Measurements from ENCODE around the gene IGSF21.

The IGSF21 gene

DNA sequence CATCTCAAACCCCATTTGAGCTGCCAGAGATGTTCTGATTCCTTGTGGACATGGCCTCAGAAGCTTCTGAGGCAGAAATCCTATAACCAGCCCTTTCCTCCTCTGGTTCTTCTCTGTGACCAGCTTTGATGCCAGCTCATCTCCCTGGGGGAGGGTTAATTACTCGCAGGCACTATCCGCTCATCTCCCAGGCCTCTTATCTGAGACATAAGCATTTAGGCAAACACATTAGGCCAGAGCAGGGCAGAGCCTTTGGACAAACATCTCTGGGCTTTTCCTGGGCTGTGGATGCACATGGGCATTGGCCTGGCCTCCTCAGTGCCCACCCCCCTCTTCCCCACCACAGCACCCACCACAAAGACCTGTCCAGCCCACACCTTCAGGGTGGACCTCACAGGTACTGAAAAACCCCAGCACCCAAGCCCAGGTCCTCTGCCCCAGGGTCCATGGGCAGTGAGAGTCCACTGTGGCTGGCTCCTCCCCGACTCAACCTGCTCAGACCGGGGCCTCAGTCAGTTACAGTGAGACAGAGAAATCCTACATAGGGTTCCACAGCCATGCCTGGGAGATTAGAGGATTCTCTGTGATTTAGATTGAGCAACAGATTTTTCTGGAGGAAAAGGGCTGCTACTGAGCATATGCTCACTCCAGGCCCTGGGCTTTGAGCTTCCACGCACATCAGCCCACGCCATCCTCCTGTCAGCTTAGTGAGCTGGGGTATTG is 26.9 kb downstream of the IGSF21 start:
- Histone ChIP-seq H3K4me1 (ENCODE audit: control insufficient read depth, insufficient read depth, low read length) (no peaks in the 10 kb centered on the region; the same call in 1 of the 2 replicates), H3K4me3 (ENCODE audit: low read length) (no peak overlapping the region), H3K36me3 (ENCODE audit: control insufficient read depth, insufficient read depth, low read length) (no peaks in the 10 kb centered on the region), H3K27me3 (ENCODE audit: control insufficient read depth, insufficient read depth, low read length) (no peaks in the 10 kb centered on the region), H3K9me3 (ENCODE audit: control insufficient read depth, insufficient read depth, low read length) (no peaks in the 10 kb centered on the region), H3K27ac (ENCODE audit: low read length) (no peak overlapping the region)
- WGBS (ENCODE audit: insufficient coverage, insufficient read length), result no CpG with 5 or more reads among the region's 6 CpGs
- no peak for DNase-seq (ENCODE audit: low read depth, low spot score)

DNA sequence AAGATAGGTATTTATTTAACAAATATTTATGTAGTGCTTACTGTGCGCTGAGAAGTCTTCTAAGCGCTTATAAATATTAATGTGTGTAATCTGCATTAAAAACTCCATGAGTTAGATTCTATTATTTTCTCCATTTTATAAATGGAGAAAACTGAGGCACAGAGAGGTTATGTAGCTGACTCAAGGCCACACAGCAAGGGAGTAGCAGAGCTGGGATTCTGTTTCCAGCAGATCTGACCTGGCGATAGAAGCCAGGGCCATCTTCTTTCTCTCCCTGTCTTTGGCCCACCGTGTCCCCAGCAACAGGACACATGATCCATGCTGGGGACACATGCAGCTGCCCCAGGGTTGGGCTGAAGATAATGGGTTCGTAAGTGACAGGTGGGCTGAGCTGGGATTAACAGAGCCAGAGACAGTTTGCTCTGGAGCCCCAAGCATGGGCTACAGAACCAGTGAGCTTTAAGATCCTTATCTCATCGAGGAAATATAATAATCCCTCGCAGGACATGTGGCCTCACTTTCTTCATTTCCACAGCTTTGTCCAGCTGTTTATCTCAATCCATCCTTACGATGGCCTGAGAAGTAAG is 30.3 kb downstream of the IGSF21 start:
- no peak for DNase-seq (ENCODE audit: low read depth, low spot score)
- no peaks in the 10 kb centered on the region for H3K36me3 ChIP-seq (ENCODE audit: control insufficient read depth, insufficient read depth, low read length)
- H3K27ac ChIP-seq (ENCODE audit: low read length), result no peak overlapping the region
- WGBS (ENCODE audit: insufficient coverage, insufficient read length), result no CpG with 5 or more reads among the region's 8 CpGs
- no peak overlapping the region for H3K4me3 ChIP-seq (ENCODE audit: low read length)
- no peaks in the 10 kb centered on the region; the same call in 1 of the 2 replicates for H3K4me1 ChIP-seq (ENCODE audit: control insufficient read depth, insufficient read depth, low read length)
- H3K27me3 ChIP-seq (ENCODE audit: control insufficient read depth, insufficient read depth, low read length), result no peaks in the 10 kb centered on the region
- H3K9me3 ChIP-seq (ENCODE audit: control insufficient read depth, insufficient read depth, low read length), result no peaks in the 10 kb centered on the region

DNA sequence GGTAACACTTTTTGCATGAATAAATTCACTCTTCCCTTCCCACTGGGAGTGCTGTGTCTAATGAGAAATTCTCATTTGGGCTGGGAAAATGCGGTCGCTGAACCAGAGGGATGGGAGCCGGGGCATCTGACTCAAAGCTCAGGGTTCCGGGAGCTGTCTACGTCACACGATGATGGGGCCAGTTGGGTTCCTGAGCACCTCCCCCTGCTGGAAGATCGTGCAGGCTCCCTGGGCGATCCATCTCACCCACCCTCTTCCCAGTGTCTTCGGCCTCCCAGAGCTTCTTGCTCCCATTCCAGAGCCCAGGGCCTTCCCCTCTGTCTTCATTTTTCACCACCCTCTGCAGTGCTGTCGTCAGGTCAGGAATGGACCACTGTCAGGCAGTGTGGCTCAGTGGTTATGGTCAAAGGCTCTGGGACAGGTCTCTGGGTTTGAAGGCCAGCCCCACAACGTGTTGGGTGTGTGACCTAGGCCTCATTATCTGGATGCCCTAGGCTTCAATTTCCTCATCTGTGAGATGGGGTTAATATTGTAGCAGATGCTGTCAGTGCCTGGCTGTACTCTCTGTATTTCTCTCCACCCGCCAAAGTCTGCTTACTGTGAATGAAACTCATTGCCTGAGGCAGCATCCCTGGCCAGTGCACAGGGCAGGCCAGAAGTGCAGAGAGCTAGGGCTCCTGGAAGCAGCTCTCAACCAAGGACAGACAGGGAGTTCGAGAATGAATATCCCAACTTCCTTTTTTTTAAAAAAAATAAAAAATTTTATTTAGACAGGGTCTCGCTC is 31.8 kb downstream of the IGSF21 start:
- H3K27ac ChIP-seq (ENCODE audit: low read length), result no peak overlapping the region
- no peak for DNase-seq (ENCODE audit: low read depth, low spot score)
- no peaks in the 10 kb centered on the region for H3K36me3 ChIP-seq (ENCODE audit: control insufficient read depth, insufficient read depth, low read length)
- H3K4me3 ChIP-seq (ENCODE audit: low read length), result no peak overlapping the region
- WGBS (ENCODE audit: insufficient coverage, insufficient read length), result no CpG with 5 or more reads among the region's 14 CpGs
- no peaks in the 10 kb centered on the region; the same call in 1 of the 2 replicates for H3K4me1 ChIP-seq (ENCODE audit: control insufficient read depth, insufficient read depth, low read length)
- H3K27me3 ChIP-seq (ENCODE audit: control insufficient read depth, insufficient read depth, low read length), result no peaks in the 10 kb centered on the region
- no peaks in the 10 kb centered on the region for H3K9me3 ChIP-seq (ENCODE audit: control insufficient read depth, insufficient read depth, low read length)

DNA sequence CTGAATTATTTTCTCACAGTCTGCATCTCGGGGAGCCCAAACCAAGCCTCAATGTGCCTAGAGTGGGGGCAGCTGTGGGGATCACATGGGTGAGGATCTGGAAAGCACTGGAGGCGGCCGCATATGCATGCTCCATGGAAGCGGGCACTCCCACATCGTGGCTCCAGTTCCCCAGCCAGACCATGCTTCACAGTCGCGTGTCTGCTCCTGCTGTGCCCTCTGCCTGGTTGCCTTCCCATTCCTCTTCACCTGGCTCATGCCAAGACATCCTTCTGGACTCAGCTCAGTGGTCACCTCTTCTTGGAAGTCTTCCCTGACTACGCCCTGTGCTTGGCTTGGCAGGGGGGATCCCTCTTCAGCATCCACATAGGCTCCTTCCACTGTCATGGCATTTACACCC is 32.8 kb downstream of the IGSF21 start:
- Histone ChIP-seq H3K9me3 (ENCODE audit: control insufficient read depth, insufficient read depth, low read length) (no peaks in the 10 kb centered on the region), H3K27ac (ENCODE audit: low read length) (no peak overlapping the region), H3K27me3 (ENCODE audit: control insufficient read depth, insufficient read depth, low read length) (no peaks in the 10 kb centered on the region), H3K4me3 (ENCODE audit: low read length) (no peak overlapping the region), H3K36me3 (ENCODE audit: control insufficient read depth, insufficient read depth, low read length) (no peaks in the 10 kb centered on the region), H3K4me1 (ENCODE audit: control insufficient read depth, insufficient read depth, low read length) (no peaks in the 10 kb centered on the region; the same call in 1 of the 2 replicates)
- WGBS (ENCODE audit: insufficient coverage, insufficient read length), result no CpG with 5 or more reads among the region's 8 CpGs
- no peak for DNase-seq (ENCODE audit: low read depth, low spot score)

DNA sequence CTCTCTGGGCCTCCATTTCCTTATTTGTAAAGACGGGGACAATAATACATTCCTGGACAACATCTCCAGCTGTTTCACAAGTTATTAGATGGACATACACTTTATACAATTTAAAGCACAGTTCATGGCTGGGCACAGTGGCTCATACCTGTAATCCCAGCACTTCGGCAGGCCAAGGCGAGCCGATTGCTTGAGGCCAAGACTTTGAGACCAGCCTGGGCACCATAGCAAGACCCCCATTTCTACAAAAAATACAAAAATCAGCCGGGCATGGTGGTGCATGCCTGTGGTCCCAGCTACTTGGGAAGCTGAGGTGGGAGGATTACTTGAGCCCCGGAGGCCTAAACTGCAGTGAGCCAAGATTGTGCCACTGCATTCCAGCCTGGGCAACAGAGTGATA is 34.1 kb downstream of the IGSF21 start:
- no peaks in the 10 kb centered on the region for H3K27me3 ChIP-seq (ENCODE audit: control insufficient read depth, insufficient read depth, low read length)
- WGBS (ENCODE audit: insufficient coverage, insufficient read length), result no CpG with 5 or more reads among the region's 6 CpGs
- DNase-seq (ENCODE audit: low read depth, low spot score), result no peak
- H3K36me3 ChIP-seq (ENCODE audit: control insufficient read depth, insufficient read depth, low read length), result no peaks in the 10 kb centered on the region
- no peak overlapping the region for H3K27ac ChIP-seq (ENCODE audit: low read length)
- H3K4me3 ChIP-seq (ENCODE audit: low read length), result no peak overlapping the region
- peaks cover 3% of the 10 kb centered on the region; the same call in 1 of the 2 replicates for H3K4me1 ChIP-seq (ENCODE audit: control insufficient read depth, insufficient read depth, low read length)
- H3K9me3 ChIP-seq (ENCODE audit: control insufficient read depth, insufficient read depth, low read length), result no peaks in the 10 kb centered on the region

DNA sequence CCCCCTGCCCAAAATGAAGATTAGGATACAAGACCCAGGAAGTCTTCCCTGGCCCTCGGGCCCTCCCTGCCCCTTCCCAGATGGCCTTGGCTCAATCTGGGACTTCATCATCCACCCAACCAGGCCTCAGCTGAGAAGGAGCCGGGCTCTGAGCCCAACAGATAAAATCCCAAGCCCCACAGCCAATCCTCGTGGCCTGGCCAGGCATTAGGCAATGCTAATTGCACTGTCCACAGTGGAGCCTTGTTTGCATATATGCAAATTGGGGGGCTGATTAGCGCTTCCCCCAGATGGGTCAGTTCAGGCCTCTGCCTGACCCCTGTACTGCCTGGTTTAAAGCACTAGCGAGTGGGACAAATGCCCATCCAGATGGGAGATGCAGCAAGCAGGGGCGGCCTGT is 34.9 kb downstream of the IGSF21 start:
- Histone ChIP-seq H3K4me3 (ENCODE audit: low read length) (no peak overlapping the region), H3K9me3 (ENCODE audit: control insufficient read depth, insufficient read depth, low read length) (no peaks in the 10 kb centered on the region), H3K27ac (ENCODE audit: low read length) (no peak overlapping the region), H3K4me1 (ENCODE audit: control insufficient read depth, insufficient read depth, low read length) (peaks cover 3% of the 10 kb centered on the region; the same call in 1 of the 2 replicates), H3K27me3 (ENCODE audit: control insufficient read depth, insufficient read depth, low read length) (no peaks in the 10 kb centered on the region), H3K36me3 (ENCODE audit: control insufficient read depth, insufficient read depth, low read length) (no peaks in the 10 kb centered on the region)
- no CpG with 5 or more reads among the region's 6 CpGs for WGBS (ENCODE audit: insufficient coverage, insufficient read length)
- no peak for DNase-seq (ENCODE audit: low read depth, low spot score)

DNA sequence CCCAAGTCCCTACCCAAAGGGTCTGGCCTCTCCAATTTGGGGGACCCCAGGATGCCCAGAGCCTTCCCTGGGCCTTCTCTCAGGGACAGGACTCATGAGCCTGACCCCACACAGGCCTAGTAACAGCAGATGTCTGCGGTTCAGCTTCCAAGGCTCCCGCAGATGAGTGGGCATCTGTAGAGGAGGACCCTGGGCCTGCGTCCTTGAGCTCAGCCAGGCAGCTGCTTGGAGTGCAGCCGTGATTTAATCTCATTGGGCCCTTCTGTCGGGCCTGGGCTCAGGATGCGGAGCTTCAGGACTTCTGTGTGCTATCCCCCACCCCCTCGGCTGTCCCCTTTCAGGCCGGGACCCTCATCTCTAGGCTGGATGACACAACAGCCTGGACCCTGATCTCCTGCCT is 35.4 kb downstream of the IGSF21 start:
- H3K4me1 ChIP-seq (ENCODE audit: control insufficient read depth, insufficient read depth, low read length), result peaks cover 3% of the 10 kb centered on the region; the same call in 1 of the 2 replicates
- H3K4me3 ChIP-seq (ENCODE audit: low read length), result no peak overlapping the region
- DNase-seq (ENCODE audit: low read depth, low spot score), result no peak
- H3K36me3 ChIP-seq (ENCODE audit: control insufficient read depth, insufficient read depth, low read length), result no peaks in the 10 kb centered on the region
- H3K27me3 ChIP-seq (ENCODE audit: control insufficient read depth, insufficient read depth, low read length), result no peaks in the 10 kb centered on the region
- H3K9me3 ChIP-seq (ENCODE audit: control insufficient read depth, insufficient read depth, low read length), result no peaks in the 10 kb centered on the region
- no peak overlapping the region for H3K27ac ChIP-seq (ENCODE audit: low read length)
- no CpG with 5 or more reads among the region's 8 CpGs for WGBS (ENCODE audit: insufficient coverage, insufficient read length)

DNA sequence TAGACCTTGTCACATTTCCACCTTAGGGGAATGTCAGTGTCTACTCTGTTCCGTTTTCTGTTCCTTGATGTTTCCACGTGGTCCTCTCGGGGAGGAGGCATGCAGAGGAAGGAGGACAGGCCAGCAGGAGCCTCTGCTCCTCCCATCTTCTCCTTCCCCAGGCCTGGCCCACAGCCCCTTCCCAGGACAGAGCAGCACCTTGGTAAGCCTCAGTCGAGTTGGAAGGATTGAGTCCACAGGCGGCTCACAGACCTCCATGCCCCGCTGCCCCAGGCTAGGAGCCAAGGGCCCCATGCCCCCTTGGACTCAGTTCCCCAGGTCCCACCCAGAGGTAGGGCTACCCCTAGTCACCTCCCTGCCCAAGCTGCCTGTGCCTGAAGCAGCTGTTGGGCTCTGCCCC is 36.5 kb downstream of the IGSF21 start:
- Histone ChIP-seq H3K4me1 (ENCODE audit: control insufficient read depth, insufficient read depth, low read length) (peaks cover 3% of the 10 kb centered on the region; the same call in 1 of the 2 replicates), H3K27ac (ENCODE audit: low read length) (no peak overlapping the region), H3K9me3 (ENCODE audit: control insufficient read depth, insufficient read depth, low read length) (no peaks in the 10 kb centered on the region), H3K27me3 (ENCODE audit: control insufficient read depth, insufficient read depth, low read length) (no peaks in the 10 kb centered on the region), H3K4me3 (ENCODE audit: low read length) (no peak overlapping the region), H3K36me3 (ENCODE audit: control insufficient read depth, insufficient read depth, low read length) (no peaks in the 10 kb centered on the region)
- WGBS (ENCODE audit: insufficient coverage, insufficient read length), result no CpG with 5 or more reads among the region's 6 CpGs
- DNase-seq (ENCODE audit: low read depth, low spot score), result no peak

DNA sequence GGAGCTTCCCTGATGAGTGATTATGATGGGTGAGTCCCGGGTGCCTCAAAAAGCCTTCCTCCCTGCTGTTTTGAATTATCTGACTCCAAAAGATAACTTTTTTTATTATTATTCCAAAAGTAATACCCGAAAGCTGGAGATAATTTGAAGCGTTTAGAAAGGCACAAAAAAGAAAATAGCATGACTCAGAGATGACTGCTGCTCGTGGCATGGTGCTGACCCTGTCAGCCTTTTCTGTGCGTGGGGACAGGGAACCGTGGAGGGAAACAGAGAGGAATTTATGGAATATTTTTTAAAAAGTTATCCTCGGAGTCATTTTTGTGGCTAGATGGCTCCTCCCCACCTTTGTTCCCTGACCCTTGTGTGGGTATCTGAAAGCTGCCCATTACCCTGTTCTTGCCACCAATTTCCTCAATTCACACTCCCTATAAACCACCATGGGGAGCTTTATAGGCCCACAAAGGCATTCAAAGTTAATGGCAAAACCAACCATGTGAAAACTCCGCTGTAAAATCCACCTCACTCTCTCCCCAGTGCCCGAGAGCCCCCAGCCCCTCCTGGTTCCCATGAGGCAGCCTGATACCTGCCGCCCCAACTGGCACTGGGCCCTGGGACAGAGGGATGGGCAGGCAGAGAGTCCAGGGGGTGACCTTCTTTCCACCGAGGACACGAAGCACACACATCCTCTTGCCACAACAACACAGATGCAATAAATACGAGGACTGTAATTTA is 37.5 kb downstream of the IGSF21 start:
- Histone ChIP-seq H3K9me3 (ENCODE audit: control insufficient read depth, insufficient read depth, low read length) (no peaks in the 10 kb centered on the region), H3K4me3 (ENCODE audit: low read length) (no peak overlapping the region), H3K36me3 (ENCODE audit: control insufficient read depth, insufficient read depth, low read length) (no peaks in the 10 kb centered on the region), H3K27ac (ENCODE audit: low read length) (no peak overlapping the region), H3K4me1 (ENCODE audit: control insufficient read depth, insufficient read depth, low read length) (0 out of 2 replicates have a peak, but pooled peaks cover 3% of the 10 kb centered on the region), H3K27me3 (ENCODE audit: control insufficient read depth, insufficient read depth, low read length) (no peaks in the 10 kb centered on the region)
- DNase-seq (ENCODE audit: low read depth, low spot score), result no peak
- WGBS (ENCODE audit: insufficient coverage, insufficient read length), result no CpG with 5 or more reads among the region's 13 CpGs

Measured in iPS DF 6.9 (cell line).